Measurements from ENCODE around the gene THOP1.
A peak's percentile ranks its signal among the peaks of the same experiment; 100 is the strongest.

Gene THOP1

GRCh38 chr19:2785244-2785997, at the start of gene THOP1:
THOP1 (plus strand) TSS chr19:2785503; CDS start chr19:2785663, 160 bp downstream.
- peak; percentile 100 for DNase-seq (ENCODE audit: low read depth in 2 of 2)

DNA sequence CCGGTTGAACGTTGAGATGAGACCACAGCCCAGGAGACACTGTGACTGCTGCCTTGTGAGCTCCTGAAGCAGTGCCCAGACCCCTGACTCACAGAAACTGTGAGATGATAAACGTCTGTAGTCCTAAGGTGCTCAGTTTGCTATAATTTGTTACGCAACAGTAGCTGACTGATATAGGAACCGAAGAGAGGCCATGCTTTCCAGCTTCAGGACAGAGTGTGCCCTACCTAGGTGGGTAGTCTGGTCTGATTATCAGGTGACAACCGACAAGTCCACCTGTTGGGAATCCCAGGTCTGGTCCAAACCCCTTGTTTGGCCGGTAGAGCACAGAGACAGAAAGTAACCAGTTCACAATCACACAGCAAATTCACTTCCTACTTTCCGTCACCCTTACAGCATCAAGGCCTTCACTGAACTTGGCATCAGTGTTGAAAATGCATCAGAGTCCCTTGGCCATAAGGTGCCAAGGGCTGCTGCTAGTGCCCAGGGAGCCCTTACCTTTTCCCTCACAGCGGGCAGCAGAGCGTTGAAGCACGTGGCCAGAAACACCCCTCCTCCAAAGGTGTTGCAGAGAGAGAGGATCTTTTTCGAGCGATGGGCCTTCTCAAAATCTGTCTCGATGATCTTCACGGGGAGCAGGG, 48.6 kb upstream of the THOP1 start:
- no peak for DNase-seq (ENCODE audit: low read depth in 2 of 2)

DNA sequence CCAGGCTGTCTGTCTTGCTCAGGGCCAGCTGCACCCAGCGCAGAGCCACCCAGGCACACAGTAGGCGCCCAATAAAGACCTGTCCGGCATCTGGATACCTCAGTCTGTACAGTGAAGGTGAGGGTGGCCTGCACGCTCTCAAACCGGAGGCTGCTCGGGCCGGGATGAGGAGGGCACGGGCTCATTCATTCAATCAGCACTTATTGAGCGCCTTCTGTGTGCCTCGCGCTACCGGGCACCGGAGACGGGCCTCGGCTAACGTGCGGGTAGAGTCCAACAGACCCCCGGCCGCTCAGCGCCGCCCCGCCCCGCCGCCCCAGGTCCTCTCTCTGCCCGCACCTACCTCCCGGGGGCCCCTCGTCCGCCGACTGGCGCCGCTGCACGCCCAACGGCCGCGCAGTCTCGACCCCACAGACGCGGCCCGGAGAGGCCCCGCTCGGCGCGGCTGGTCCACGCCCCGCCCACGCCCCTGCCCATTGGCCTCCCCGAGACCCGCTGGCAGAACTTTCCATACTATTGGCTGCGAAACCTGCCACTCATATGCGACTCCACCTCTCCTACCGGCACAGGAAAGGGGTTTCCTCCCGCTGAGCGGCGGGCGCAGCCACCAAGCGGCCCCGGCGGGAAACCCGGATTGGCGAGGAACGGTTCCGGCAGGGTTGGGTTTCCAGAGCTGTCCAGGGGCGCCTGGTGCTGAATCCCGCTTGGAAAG, 45.5 kb upstream of the THOP1 start, which contains the start of gene SLC39A3:
TSS of gene SLC39A3 (minus strand) at position 416 of the 712 bp plus-strand sequence. CDS start 2,760 bp downstream, outside the sequence.
- DNase-seq (ENCODE audit: low read depth in 2 of 2), result peak; percentile 98 to 100

- DNase-seq (ENCODE audit: low read depth in 2 of 2), result no peak
Measured at GRCh38 chr19:2740314-2740656, 45.0 kb upstream of the THOP1 start.

GRCh38 chr19:2743099-2743498, 42.2 kb upstream of the THOP1 start:
- DNase-seq (ENCODE audit: low read depth in 2 of 2), result no peak

- no peak for DNase-seq (ENCODE audit: low read depth in 2 of 2)
Measured at GRCh38 chr19:2744113-2744512, 41.2 kb upstream of the THOP1 start.

- no peak for DNase-seq (ENCODE audit: low read depth in 2 of 2)
Measured at GRCh38 chr19:2747349-2747748, 38.0 kb upstream of the THOP1 start.

- no peak for DNase-seq (ENCODE audit: low read depth in 2 of 2)
Measured at GRCh38 chr19:2750808-2751437, 34.4 kb upstream of the THOP1 start.

DNA sequence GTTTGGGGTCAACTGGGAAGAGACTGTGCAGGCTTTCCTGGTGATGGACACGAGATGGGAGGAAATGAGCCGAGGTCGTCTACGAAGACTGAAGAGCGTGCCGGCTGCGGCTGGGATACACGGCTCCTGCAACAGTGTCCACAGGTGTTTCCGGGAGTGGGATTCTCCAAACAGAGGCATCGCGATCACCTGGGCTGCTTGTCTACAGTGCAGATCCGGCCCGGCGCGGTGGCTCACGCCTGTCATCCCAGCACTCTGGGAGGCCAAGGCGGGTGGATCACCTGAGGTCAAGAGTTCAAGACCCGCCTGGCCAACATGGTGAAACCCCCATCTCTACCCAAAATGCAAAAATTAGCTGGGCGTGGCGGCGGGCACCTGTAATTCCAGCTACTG, 33.9 kb upstream of the THOP1 start:
- DNase-seq (ENCODE audit: low read depth in 2 of 2), result no peak

DNA sequence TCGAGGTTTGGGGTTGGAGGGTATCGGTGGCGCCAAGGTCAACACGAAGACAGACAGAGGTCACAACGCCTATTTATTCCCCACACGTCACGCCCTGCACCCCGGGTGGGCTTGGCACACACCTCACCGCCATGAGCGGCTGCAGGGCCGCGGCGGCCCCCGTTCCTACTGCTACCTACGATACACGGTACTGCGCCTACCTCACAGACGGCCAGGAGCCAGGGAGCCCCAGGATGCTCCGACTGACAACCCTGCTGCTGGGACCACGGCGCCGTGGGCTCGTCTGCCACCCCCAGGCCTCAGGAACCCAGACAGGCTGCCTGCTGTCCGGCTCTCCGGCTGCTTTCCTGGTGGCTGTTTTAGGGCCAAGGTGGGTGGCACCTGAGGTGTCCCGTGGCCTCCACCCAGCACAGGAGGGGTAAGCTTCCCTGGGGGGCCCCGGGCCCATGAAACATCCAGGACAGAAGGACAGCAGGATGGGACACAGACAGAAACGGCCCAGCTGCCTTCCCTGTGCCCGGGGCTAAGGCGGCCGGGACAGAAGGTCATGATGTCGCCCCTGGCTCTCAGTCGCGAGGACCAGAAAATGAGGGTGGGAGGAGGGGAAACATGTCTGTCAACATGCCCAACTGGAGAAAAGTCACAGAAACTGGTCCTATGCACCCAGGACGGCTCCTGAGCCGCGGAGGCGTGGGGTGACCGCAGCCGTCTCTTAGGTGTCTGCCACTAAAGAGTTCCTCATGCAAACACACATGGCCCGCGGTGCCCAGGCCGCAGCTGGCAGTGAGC, 30.4 kb upstream of the THOP1 start:
- DNase-seq (ENCODE audit: low read depth in 2 of 2), result no peak

- DNase-seq (ENCODE audit: low read depth in 2 of 2), result no peak
Measured at GRCh38 chr19:2755448-2755705, 29.9 kb upstream of the THOP1 start.

- no peak for DNase-seq (ENCODE audit: low read depth in 2 of 2)
Measured at GRCh38 chr19:2755811-2756210, 29.5 kb upstream of the THOP1 start.

DNA sequence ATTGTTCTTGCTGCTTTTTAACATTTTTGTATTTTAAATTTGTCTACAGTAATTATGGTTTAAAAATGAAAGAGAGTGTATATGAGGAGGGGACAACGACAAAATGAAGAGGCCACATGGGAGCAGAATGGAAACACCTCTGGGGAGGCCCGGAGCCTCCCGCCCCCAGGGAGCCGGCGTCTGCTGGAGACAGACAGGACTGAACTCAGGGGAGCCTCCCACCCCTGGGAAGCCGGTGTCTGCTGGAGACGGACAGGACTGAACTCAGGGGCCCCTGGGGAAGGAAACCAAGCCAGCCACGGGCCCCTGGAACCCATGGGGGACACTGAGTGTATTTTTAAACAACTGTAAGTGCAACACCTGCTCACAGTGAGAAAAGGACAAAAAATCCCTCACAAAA, 28.8 kb upstream of the THOP1 start:
- DNase-seq (ENCODE audit: low read depth in 2 of 2), result no peak

DNA sequence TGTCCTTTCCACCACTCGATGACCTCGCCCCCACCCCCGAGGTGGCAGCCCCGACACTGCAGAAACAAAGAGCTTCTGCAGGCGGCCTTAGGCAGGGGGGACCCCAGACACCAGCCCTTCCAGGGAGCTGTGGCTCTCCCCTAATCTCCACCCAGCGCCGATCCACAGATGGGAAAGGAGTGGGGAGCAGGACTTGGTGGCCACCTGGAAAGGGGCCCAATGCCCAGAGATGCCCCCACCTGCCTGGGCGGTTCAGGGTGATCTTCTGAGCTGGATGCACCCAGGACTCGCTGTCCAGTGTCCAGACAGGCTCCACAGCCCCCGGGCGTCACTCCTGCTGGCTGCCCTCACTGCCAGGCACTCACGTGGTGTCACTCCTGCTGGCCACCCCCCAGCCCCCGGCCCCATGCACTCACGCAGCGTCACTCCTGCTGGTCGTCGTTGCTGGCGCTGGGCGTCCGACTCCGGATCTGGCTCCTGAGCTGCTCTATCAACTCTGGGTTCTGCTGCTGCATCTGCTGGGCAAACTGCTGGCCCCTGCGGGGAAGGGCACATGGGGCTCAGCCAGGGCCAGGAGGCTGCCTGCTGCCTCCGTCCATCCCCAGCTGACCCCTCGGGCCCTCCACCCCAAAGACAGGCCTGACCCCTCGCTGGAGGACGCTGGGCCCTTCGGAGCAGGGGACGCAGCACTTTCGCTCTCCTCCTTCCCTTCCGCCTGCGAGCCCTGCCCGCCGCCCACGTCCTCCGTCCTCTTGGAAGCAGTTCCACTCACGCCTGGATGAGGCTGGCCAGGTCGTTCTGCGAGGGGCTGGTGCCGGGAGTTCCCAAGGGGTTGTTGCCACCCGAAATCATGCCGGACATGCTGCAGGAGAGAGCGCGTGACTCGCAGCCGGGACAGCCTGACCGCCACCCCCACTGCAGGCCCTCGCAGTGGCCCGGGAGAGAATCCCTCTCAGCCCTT, 28.1 kb upstream of the THOP1 start:
- DNase-seq (ENCODE audit: low read depth in 2 of 2), result no peak

GRCh38 chr19:2758601-2759313, 26.5 kb upstream of the THOP1 start:
- no peak for DNase-seq (ENCODE audit: low read depth in 2 of 2)

GRCh38 chr19:2759362-2759761, 25.9 kb upstream of the THOP1 start:
- no peak for DNase-seq (ENCODE audit: low read depth in 2 of 2)

GRCh38 chr19:2759965-2760364, 25.3 kb upstream of the THOP1 start:
- DNase-seq (ENCODE audit: low read depth in 2 of 2), result no peak

DNA sequence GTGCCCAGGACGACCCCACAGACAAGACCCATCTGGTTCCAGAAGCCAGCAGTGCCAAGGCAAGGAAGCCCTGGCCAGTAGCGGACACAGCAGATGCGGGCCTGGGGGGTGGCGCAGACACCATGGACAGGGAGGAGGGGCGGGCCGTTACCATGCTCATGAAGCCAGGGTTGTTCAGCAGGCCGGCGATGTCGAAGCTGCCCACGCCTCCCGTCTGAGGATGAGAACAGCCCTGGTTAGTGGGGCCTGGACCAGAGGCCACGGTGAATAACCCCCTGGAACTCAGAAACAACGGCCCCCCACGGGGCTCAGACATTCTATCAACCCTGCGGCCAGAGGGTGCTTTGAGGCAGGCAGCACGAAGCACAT, 24.0 kb upstream of the THOP1 start:
- no peak for DNase-seq (ENCODE audit: low read depth in 2 of 2)

GRCh38 chr19:2761876-2762782, 23.2 kb upstream of the THOP1 start:
- DNase-seq (ENCODE audit: low read depth in 2 of 2), result no peak

Measured in stimulated activated CD4-positive, alpha-beta T cell treated with anti-CD3 and anti-CD28 coated beads, Interleukin-15, amount 100 ng/mL, for 48 hours (primary cell).